ENCODE measurements around the gene PSMA8. TPM values are rescaled to one million over a fixed set of nuclear protein-coding genes. Genes with fewer than 3 reads are reported as not detected.
A peak's percentile ranks its signal among the peaks of the same experiment; 100 is the strongest.

Gene PSMA8
- total and polyA plus RNA-seq, 2 of the 13 experiments (the other 11 are each of a cell fraction or from before 2014, with no cell fraction given), result not detected

DNA sequence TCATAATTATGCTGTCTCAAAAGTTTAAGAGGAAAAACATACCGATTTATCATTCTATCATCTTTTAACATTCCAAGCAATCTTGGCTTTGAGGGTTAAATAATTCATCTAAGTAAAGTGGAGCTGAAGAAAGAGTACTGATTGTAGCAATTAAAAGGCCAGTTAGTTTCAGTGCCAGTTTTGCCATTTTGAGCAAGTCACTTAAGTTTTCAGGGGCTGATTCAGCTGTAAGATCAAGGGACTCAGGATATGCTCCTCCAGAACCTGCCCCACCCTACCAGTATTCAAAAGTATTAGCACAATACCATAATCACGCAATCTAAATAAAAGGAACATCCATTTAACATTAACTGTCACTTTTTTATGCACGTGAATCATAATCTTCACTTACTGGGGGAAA is 45.2 kb upstream of the PSMA8 start (continued):
- TF ChIP-seq SETDB1 (CRISPR knock-in tag; IDR thresholded peaks at IDR 0.05; ENCODE audit: borderline replicate concordance) (no peak), ZNF235 (CRISPR knock-in tag; IDR thresholded peaks at IDR 0.05; ENCODE audit: borderline replicate concordance) (no peak), MLXIP (CRISPR knock-in tag; IDR thresholded peaks at IDR 0.05; ENCODE audit: borderline replicate concordance) (no peak), TFDP2 (CRISPR knock-in tag; IDR thresholded peaks at IDR 0.05) (no peak), ZNF264 (CRISPR knock-in tag; IDR thresholded peaks at IDR 0.05) (no peak), KMT2A (CRISPR knock-in tag; IDR thresholded peaks at IDR 0.05) (no peak), ZNF564 (CRISPR knock-in tag; IDR thresholded peaks at IDR 0.05) (no peak)

GRCh38 chr18:26089293-26090129 is 44.2 kb upstream of the PSMA8 start:
- FAIRE-seq, result no peak
- in situ Hi-C loops (cut with HindIII; ENCODE audit: extremely low pct_ligation_motif_present, low pct_unique_long_range_greater_than_20kb), result no loop called here
- peaks cover 31% of the 10 kb centered on the region for H3K79me2 ChIP-seq (ENCODE audit: insufficient read depth, low read length)
- WGBS (ENCODE audit: low lambda C conversion rate), result 4% methylated on average over 16 of the region's 35 CpGs
- peaks cover 0 to 3% of the 10 kb centered on the region in 2 experiments; a peak in 1 of 5 replicates for H3K27me3 ChIP-seq (ENCODE audit: control insufficient read depth in 1 of 2, insufficient read depth in 2 of 2, low read length in 2 of 2)
- ChIA-PET POLR2A (no interaction called here), CTCF (ENCODE audit: low intra/inter-chr PET ratio, low total read pairs) (no interaction called here)
- BruUV-seq (replicated peaks), result no TSS peak
- intact Hi-C loops (cut with micrococcal nuclease; ENCODE audit: unreplicated experiment), result loop anchor here (10.0 kb wide), 1 partner anchor 115 kb away; no protein-coding TSS in a partner anchor
- no peak overlapping the region for H2AFZ ChIP-seq (ENCODE audit: low read length)
- peaks cover 10% of the 10 kb centered on the region; the same call in 1 of the 2 replicates for H4K20me1 ChIP-seq (ENCODE audit: insufficient read depth, low read length)
- H3K9ac ChIP-seq (ENCODE audit: insufficient read depth, low read depth, low read length), result peak overlapping the region; percentile 78
- peak overlapping the region; percentile 83 for H3K4me2 ChIP-seq (ENCODE audit: low read depth, low read length)
- H3K4me3 ChIP-seq (replicated peaks in 1 of 3; ENCODE audit: insufficient read depth in 1 of 3, low read depth in 2 of 3, low read length in 3 of 3), result peak overlapping the region; percentile 74 to 85 (median 75)
- no peaks in the 10 kb centered on the region for H3K9me3 ChIP-seq (ENCODE audit: low read length)
- peak overlapping the region; percentile 85 for H3K27ac ChIP-seq (ENCODE audit: extremely low read length, insufficient read depth, low read length)
- peak; percentile 42 for ATAC-seq
- H3K36me3 ChIP-seq (replicated peaks in 1 of 2; ENCODE audit: control insufficient read depth in 1 of 2, insufficient read depth in 2 of 2, low read length in 2 of 2), result peaks cover 0 to 21% of the 10 kb centered on the region in 2 experiments; a peak in 4 of 5 replicates
- H3K4me1 ChIP-seq (ENCODE audit: insufficient read depth, low read length), result peaks cover 19% of the 10 kb centered on the region
- peak; percentile 6 for DNase-seq (ENCODE audit: low spot score)
- TF ChIP-seq SP1 (IDR thresholded peaks at IDR 0.05) (no peak), SP1 (CRISPR knock-in tag; IDR thresholded peaks at IDR 0.05) (0 out of 2 replicates have a peak, but pooled peaks have one; percentile 23), HCFC1 (IDR thresholded peaks at IDR 0.05; ENCODE audit: low read depth, low read length) (no peak), ZNF101 (CRISPR knock-in tag; IDR thresholded peaks at IDR 0.05; ENCODE audit: borderline replicate concordance, low read depth) (0 out of 2 replicates have a peak, but pooled peaks have one; percentile 14), DMTF1 (CRISPR knock-in tag; IDR thresholded peaks at IDR 0.05) (no peak), KDM5A (IDR thresholded peaks at IDR 0.05; ENCODE audit: borderline replicate concordance, low read length) (0 out of 2 replicates have a peak, but pooled peaks have one; percentile 11), FOSL2 (CRISPR knock-in tag; IDR thresholded peaks at IDR 0.05) (peak; percentile 43), REL (CRISPR knock-in tag; conservative IDR thresholded peaks at IDR 0.05) (peak; percentile 87; the same call in 1 of the 2 replicates), ZNF709 (CRISPR knock-in tag; IDR thresholded peaks at IDR 0.05) (0 out of 2 replicates have a peak, but pooled peaks have one; percentile 6)

Data from HepG2 (cell line).